HG03575 (cell line): ENCODE measurements around the gene NEB.

Source experiments
- ATAC-seq: cut with Tn5 transposase; IDR thresholded peaks from one replicate; pipeline ENCODE4 v1.9.1; 2021; ENCODE audit not compliant: unreplicated experiment, insufficient number of reproducible peaks, low FRiP score; ENCODE audit errors: extremely low read depth

NEB gene

DNA sequence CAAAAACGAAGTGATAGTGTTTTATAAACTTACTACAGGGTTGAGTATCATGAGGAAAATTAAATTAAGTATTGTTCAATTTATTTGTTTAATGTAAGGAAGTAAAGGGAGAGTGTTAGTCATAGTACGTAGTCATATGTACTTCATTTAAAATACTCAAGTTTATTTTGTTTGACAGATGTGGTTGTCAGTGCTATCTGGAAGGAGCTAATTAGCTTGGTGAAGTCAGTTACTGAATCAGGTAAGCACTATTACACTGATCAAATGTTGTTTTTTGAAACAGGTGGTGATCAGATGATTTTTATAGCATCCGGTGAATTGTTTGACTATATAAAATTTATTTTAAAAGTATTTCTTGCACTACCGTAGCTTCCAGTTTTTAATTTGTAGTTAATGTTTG, 295.8 kb downstream of the NEB start:
- no peak for ATAC-seq

DNA sequence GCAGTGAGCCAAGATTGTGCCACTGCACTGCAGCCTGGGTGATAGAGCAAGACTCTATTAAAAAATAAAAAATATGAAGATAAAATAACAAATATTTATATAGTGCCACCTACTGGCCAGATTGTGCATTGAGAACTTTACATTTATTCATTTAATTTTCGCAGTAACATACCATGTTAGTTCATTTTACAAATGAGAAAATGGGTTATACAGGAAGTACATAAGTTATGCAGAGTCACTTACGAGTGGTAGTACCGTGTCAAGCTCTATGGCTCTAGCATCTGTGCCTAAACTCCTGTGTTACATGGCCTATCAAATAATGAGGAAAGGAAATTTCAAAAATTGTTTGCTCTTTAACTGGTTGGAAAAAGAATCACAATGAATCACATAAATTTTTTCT, 296.6 kb downstream of the NEB start:
- ATAC-seq: no peak
